GM12873 (cell line): ENCODE measurements around the gene DIAPH1.

Experiments used
- TF ChIP-seq, protein P1 (sequence below): IDR thresholded peaks from 2 replicates; pipeline ENCODE4 v1.5.1; 2012; ENCODE audit warnings: low read depth, mild to moderate bottlenecking, moderate library complexity, low read length, control low read depth; ENCODE audit not compliant: insufficient read depth; ENCODE audit errors: missing control alignments

Gene DIAPH1

DNA sequence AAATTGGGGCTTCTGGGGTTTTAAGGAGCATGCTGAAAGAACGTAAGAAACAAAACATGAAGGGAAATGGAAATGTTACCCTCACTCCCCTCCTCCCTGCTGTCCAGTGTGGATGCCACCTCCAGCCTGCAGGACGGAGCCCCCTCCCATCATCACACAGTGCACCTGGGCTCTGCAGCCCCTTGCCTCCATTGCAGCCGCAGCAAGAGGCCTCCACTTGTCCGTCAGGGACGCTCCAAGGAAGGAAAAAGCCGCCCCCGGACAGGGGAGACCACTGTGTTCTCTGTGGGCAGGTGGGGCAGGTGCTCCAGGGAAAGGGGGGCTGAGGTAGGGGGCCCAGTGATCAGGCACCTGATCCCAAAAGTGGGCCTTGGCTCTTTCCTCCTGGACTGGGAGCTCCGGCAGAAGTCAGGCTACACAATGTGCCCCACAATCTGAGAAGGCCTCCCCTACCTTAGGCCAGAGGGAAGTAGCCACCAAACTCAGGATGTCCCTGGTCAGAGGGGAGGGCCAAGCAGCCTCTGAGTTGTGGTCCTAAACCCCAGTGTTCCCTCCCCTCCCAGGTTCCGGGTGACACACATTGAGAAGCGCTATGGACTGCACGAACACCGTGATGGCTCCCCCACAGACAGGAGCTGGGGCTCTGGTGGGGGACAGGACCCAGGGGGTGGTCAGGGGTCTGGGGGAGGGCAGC, 20.7 kb upstream of the DIAPH1 start:
- TF ChIP-seq, protein P1, sequence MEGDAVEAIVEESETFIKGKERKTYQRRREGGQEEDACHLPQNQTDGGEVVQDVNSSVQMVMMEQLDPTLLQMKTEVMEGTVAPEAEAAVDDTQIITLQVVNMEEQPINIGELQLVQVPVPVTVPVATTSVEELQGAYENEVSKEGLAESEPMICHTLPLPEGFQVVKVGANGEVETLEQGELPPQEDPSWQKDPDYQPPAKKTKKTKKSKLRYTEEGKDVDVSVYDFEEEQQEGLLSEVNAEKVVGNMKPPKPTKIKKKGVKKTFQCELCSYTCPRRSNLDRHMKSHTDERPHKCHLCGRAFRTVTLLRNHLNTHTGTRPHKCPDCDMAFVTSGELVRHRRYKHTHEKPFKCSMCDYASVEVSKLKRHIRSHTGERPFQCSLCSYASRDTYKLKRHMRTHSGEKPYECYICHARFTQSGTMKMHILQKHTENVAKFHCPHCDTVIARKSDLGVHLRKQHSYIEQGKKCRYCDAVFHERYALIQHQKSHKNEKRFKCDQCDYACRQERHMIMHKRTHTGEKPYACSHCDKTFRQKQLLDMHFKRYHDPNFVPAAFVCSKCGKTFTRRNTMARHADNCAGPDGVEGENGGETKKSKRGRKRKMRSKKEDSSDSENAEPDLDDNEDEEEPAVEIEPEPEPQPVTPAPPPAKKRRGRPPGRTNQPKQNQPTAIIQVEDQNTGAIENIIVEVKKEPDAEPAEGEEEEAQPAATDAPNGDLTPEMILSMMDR = no peak

DNA sequence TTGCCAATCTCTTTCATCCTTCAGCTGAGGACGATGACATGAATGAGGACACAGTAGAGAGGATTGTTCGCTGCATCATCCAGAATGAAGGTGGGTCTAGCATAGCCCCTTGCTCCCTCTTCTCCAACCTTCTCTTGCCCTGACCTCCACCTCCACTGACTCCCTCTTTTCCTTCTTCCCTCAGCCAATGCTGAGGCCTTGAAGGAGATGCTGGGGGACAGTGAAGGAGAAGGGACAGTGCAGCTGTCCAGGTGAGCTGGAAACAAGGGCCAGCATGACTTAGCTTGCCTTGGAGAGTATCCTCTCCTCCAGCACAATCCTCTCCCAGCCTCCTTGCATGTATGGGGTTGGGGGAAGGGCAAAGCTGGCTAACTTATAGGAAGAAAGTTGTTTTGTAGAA, 20.0 kb upstream of the DIAPH1 start:
- TF ChIP-seq, protein P1 = no peak

DNA sequence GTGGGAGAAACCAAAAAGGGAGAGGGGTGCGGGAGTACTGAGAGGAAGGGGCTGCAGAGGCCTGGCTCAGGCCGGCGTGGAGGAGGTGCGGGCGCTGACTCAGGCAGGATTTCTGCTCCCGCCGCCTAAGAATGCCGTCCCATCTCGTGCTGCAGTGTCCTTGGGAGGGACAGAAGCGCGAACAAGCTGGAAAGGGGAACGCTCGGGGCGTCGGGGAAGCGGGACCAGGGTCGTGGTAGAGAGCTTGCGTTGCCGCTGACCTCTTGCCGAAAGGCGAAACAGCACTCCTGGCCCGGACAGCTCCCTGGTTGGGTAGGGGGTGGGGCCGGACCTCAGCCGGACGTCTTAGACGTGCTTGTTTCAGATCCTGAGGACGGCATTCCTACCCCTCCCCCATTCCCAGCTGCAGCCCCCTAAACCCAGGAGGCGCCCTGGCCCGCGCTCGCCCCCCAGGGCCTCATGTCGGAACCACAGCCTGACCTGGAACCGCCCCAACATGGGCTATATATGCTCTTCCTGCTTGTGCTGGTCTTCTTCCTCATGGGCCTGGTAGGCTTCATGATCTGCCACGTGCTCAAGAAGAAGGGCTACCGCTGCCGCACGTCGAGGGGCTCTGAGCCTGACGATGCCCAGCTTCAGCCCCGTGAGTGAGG, 19.1 kb upstream of the DIAPH1 start:
- TF ChIP-seq, protein P1 = peak; percentile 68

DNA sequence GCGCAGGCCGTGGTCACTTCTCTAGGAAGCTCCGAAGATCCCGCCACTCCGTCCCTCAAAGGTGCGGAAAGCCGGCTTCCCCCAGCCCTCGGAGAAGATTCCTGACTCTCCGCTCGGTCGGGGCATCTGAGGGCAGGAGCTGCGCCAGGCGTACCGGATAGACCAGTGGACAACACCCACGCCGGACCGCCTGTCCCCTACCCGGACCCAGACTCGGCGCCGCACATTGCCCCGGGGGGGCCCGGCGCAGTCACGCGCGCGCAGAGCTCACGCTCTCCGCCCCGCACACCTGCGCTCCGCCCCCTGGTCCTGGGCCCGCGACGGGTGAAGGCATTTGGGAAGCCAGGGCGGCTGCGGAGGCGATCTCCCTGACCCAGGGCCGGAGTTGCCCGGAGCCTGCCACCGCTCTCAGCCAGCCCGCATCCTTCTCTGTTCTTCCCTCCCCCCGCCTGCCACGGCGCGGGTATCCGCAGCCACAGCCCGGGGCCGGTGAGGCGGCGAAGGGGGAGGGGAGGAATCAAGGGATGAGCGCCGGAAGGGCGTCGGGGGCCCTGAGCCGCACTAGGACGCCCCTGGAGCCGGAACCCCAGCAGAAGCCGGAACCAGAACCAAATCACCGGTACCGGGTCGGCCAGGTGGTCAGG, 18.4 kb upstream of the DIAPH1 start:
- TF ChIP-seq, protein P1 = no peak

DNA sequence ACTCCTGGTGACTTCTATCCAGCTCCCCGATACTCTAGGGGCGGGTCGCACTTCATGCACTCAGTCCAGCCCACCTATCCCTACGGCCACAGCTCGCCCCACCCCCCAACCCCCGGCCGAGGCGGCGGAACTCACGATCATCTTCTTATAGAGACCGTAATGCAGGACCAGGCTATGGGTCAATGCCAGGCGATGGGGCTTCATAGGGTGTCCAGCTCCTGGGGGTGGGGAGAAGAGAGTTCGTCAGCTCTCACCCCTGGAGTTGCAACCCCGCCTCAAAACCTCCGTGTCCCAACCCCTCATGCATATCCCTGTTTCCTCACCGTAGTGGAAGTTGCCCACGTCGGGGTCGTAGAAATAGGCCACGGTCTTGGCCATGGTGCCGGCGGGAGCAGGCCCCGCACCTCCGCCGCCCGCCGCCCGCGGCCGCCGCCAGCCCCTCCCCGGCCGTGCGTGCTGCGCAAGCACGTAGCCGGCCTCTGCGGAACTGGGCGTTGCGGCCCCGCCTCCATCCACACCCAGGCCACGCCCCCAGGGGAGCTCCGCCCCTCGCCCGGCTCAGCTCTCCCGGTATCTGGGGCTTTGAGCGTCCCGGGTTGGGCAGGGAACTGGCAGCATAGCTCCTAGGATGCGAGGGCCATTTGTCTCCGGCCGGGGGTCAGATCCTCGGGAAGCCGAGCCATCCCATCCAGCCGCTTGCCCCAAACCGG, 17.8 kb upstream of the DIAPH1 start, which contains the start of the genes HDAC3 and RELL2:
Gene HDAC3 (minus strand): TSS at position 437 of the 710 bp plus-strand sequence. CDS start 59 bp downstream, at position 378.
Gene RELL2 (plus strand): TSS at position 585 of the 710 bp plus-strand sequence. CDS start 1,229 bp downstream, outside the sequence.
- TF ChIP-seq, protein P1 = no peak

DNA sequence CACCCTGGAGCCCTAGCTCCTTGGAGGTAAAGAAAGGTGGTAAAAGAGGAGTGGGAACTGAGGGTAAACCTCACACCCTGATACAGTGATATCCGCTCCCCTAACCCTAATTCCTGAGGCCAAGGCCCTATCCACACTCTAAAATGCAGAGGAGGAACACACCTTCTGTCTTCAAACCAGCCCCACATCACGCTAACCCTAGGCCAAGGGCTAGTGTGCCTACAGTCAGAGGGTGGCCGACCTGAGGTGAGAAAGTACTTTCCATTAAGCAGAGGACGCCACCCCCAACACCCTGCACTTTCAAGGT, 17.3 kb upstream of the DIAPH1 start:
- TF ChIP-seq, protein P1 = no peak

DNA sequence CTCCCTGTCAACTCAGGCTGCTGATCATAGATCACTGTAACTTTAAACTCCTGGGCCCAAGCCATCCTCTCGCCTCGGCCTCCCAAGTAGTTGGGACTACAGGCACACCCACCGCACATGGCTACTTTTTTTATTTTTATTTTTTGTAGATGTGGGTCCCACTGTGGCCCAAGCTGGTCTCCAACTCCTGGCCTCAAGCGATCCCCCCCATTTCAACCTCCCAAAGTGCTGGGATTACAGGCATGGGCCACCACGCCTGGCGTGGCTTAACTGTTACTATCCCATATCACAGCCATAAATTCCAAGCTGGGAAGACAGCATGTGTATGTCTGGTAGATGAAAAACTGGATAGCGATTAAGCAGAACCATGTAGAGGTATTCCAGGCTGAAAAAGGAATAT, 16.8 kb upstream of the DIAPH1 start:
- TF ChIP-seq, protein P1 = no peak
